GM12864 (cell line): ENCODE measurements around the gene PDE3A.

Experiments used
- DNase-seq: peaks from one replicate; pipeline ENCODE4 v3.0.0-alpha.2; 2011; ENCODE audit warnings: low read depth
- H3K4me3 ChIP-seq: 2 replicates; pipeline ENCODE4 v1.5.1; 2011; ENCODE audit warnings: mild to moderate bottlenecking, low read depth, low read length, control low read depth
- CTCF ChIP-seq: IDR thresholded peaks from 2 replicates; pipeline ENCODE4 v1.5.1; 2011; ENCODE audit warnings: low read depth, mild to moderate bottlenecking, moderate library complexity, low read length, control low read depth, inconsistent platforms; ENCODE audit errors: missing control alignments

PDE3A gene

GRCh38 chr12:20493934-20494333, 125.6 kb downstream of the PDE3A start:
- no peak for DNase-seq
- no peak overlapping the region for H3K4me3 ChIP-seq
- no peak for TF ChIP-seq CTCF

GRCh38 chr12:20494851-20495250, 126.5 kb downstream of the PDE3A start:
- TF ChIP-seq CTCF, result no peak
- no peak for DNase-seq
- no peak overlapping the region for H3K4me3 ChIP-seq

GRCh38 chr12:20495997-20496396, 127.7 kb downstream of the PDE3A start:
- DNase-seq, result no peak
- no peak for TF ChIP-seq CTCF
- H3K4me3 ChIP-seq, result no peak overlapping the region

GRCh38 chr12:20497707-20498106, 129.4 kb downstream of the PDE3A start:
- no peak for TF ChIP-seq CTCF
- H3K4me3 ChIP-seq, result no peak overlapping the region
- DNase-seq, result no peak

- H3K4me3 ChIP-seq, result no peak overlapping the region
- no peak for DNase-seq
- no peak for TF ChIP-seq CTCF
Measured at GRCh38 chr12:20501958-20502357, 133.6 kb downstream of the PDE3A start.

- no peak for DNase-seq
- H3K4me3 ChIP-seq, result no peak overlapping the region
- no peak for TF ChIP-seq CTCF
Measured at GRCh38 chr12:20503858-20504257, 135.5 kb downstream of the PDE3A start.

GRCh38 chr12:20505056-20505455, 136.7 kb downstream of the PDE3A start:
- TF ChIP-seq CTCF, result no peak
- no peak overlapping the region for H3K4me3 ChIP-seq
- DNase-seq, result no peak
